Measurements from ENCODE around the gene EWSR1.

The EWSR1 gene

GRCh38 chr22:29256606-29257325 is 11.3 kb upstream of the EWSR1 start (continued):
- no peak for TF ChIP-seq ZNF335 (tag by site-specific recombination; conservative IDR thresholded peaks at IDR 0.05)
- no peak for TF ChIP-seq IKZF3 (tag by site-specific recombination; IDR thresholded peaks at IDR 0.05)

- H3K9me3 ChIP-seq (ENCODE audit: control insufficient read depth, insufficient read depth, low read depth, low read length) = no peaks in the 10 kb centered on the region
- POLR2A ChIA-PET = interaction anchor here (1.5 kb wide), 1 partner anchor 9 kb away, joined by 4 read pairs; no protein-coding TSS in a partner anchor
- CTCF ChIA-PET = interaction anchor here (4.4 kb wide), 1 partner anchor 13 kb away, joined by 30 read pairs; no protein-coding TSS in a partner anchor
- peaks cover 12 to 30% of the 10 kb centered on the region in 2 experiments; a peak in 2 of 3 replicates for H3K36me3 ChIP-seq (ENCODE audit: control insufficient read depth in 2 of 2, insufficient read depth in 1 of 2, low read length in 2 of 2)
- H3K27ac ChIP-seq (ENCODE audit: extremely low read depth, low read depth, low read length) = no peak overlapping the region
- no peaks in the 10 kb centered on the region for H3K4me1 ChIP-seq (ENCODE audit: control insufficient read depth, insufficient read depth, low read length)
- H3K4me3 ChIP-seq (ENCODE audit: low read depth, low read length) = no peak overlapping the region
- TF ChIP-seq ZNF16 (tag by site-specific recombination; IDR thresholded peaks at IDR 0.05; ENCODE audit: low read depth) = no peak
- TF ChIP-seq PRDM10 (tag by site-specific recombination; IDR thresholded peaks at IDR 0.05) = peak; percentile 91
Observed at GRCh38 chr22:29257751-29258181, 10.3 kb upstream of the EWSR1 start.

GRCh38 chr22:29258407-29259252 is 9.4 kb upstream of the EWSR1 start:
- no peaks in the 10 kb centered on the region for H3K4me1 ChIP-seq (ENCODE audit: control insufficient read depth, insufficient read depth, low read length)
- CTCF ChIA-PET = no interaction called here
- H3K4me3 ChIP-seq (ENCODE audit: low read depth, low read length) = no peak overlapping the region
- peaks cover 12 to 34% of the 10 kb centered on the region in 2 experiments; a peak in 2 of 3 replicates for H3K36me3 ChIP-seq (ENCODE audit: control insufficient read depth in 2 of 2, insufficient read depth in 1 of 2, low read length in 2 of 2)
- POLR2A ChIA-PET = interaction anchor here (1.5 kb wide), 1 partner anchor 8 kb away, joined by 4 read pairs; no protein-coding TSS in a partner anchor
- TF ChIP-seq GLIS2 (tag by site-specific recombination; IDR thresholded peaks at IDR 0.05) (peak; percentile 16; the same call in 1 of the 2 replicates), ZFP37 (tag by site-specific recombination; IDR thresholded peaks at IDR 0.05) (no peak), KLF9 (tag by site-specific recombination; IDR thresholded peaks at IDR 0.05; ENCODE audit: low read depth) (peak; percentile 70), ZNF350 (tag by site-specific recombination; IDR thresholded peaks at IDR 0.05) (no peak)
- H3K27ac ChIP-seq (ENCODE audit: extremely low read depth, low read depth, low read length) = no peak overlapping the region
- no peaks in the 10 kb centered on the region for H3K9me3 ChIP-seq (ENCODE audit: control insufficient read depth, insufficient read depth, low read depth, low read length)

GRCh38 chr22:29259253-29259899 is 8.7 kb upstream of the EWSR1 start:
- Histone ChIP-seq H3K9me3 (ENCODE audit: control insufficient read depth, insufficient read depth, low read depth, low read length) (no peaks in the 10 kb centered on the region), H3K27ac (ENCODE audit: extremely low read depth, low read depth, low read length) (peak overlapping the region; percentile 31; the same call in 1 of the 2 replicates), H3K4me3 (ENCODE audit: low read depth, low read length) (no peak overlapping the region), H3K36me3 (ENCODE audit: control insufficient read depth in 2 of 2, insufficient read depth in 1 of 2, low read length in 2 of 2) (peaks cover 14 to 41% of the 10 kb centered on the region in 2 experiments; a peak in 2 of 3 replicates), H3K4me1 (ENCODE audit: control insufficient read depth, insufficient read depth, low read length) (no peaks in the 10 kb centered on the region)
- ChIA-PET POLR2A (no interaction called here), CTCF (no interaction called here)
- no peak for TF ChIP-seq ZBTB10 (tag by site-specific recombination; IDR thresholded peaks at IDR 0.05)
- no peak for TF ChIP-seq ZNF571 (tag by site-specific recombination; IDR thresholded peaks at IDR 0.05)
- 0 out of 2 replicates have a peak, but pooled peaks have one; percentile 20 for TF ChIP-seq ZBTB6 (tag by site-specific recombination; IDR thresholded peaks at IDR 0.05)
- peak; percentile 43; the same call in 1 of the 2 replicates for TF ChIP-seq ZNF2 (tag by site-specific recombination; IDR thresholded peaks at IDR 0.05)
- TF ChIP-seq SCRT2 (tag by site-specific recombination; IDR thresholded peaks at IDR 0.05) = no peak
- TF ChIP-seq GLIS1 (tag by site-specific recombination; IDR thresholded peaks at IDR 0.05) = 0 out of 2 replicates have a peak, but pooled peaks have one; percentile 7

Measured in HEK293 (cell line).